Measurements from ENCODE around the gene ABLIM1. TPM values are rescaled to one million over a fixed set of nuclear protein-coding genes. Genes with fewer than 3 reads are reported as not detected.

Gene ABLIM1
- total RNA-seq, 1 experiment from 2014 or later = 274 TPM

- ChIA-PET POLR2A (no interaction called here), CTCF (interaction anchor here (0.5 kb wide), 1 partner anchor 54 kb away, joined by 3 read pairs; no protein-coding TSS in a partner anchor)
- H3K4me1 ChIP-seq (ENCODE audit: control insufficient read depth, insufficient read depth, low read length) = peaks cover 89% of the 10 kb centered on the region
- DNase-seq (ENCODE audit: low read depth, low spot score) = no peak
- no peaks in the 10 kb centered on the region for H3K9me3 ChIP-seq (ENCODE audit: control insufficient read depth, insufficient read depth, low read depth, low read length)
- TF ChIP-seq REST (IDR thresholded peaks at IDR 0.05; ENCODE audit: insufficient read depth in 1 of 2, low read depth in 2 of 2, low read length in 1 of 2) = no peak
- no peak for TF ChIP-seq CTCF (IDR thresholded peaks at IDR 0.05)
- TF ChIP-seq SIN3A (IDR thresholded peaks at IDR 0.05; ENCODE audit: borderline replicate concordance, insufficient read depth, low read depth, low read length) = no peak
- TF ChIP-seq POLR2AphosphoS5 (IDR thresholded peaks at IDR 0.05; ENCODE audit: low read depth, low read length) = no peak
- TF ChIP-seq TCF7L2 (IDR thresholded peaks at IDR 0.05; ENCODE audit: low read depth, low read length) = peak; percentile 86
- no TSS peak for BruUV-seq (replicated peaks)
- peak; percentile 54 for ATAC-seq
- in situ Hi-C loops (cut with HindIII; ENCODE audit: low pct_unique_long_range_greater_than_20kb, low sequenced_read_pairs) = no loop called here
- H3K36me3 ChIP-seq (ENCODE audit: control insufficient read depth, insufficient read depth, low read length) = no peaks in the 10 kb centered on the region
- no peak overlapping the region for H3K4me3 ChIP-seq (ENCODE audit: low read depth in 2 of 2, low read length in 2 of 2)
- peak overlapping the region; percentile 96 for H3K27ac ChIP-seq (ENCODE audit: low read length)
- no peaks in the 10 kb centered on the region for H3K27me3 ChIP-seq (ENCODE audit: control insufficient read depth, insufficient read depth, low read length)
- intact Hi-C loops (cut with micrococcal nuclease; ENCODE audit: unreplicated experiment) = loop anchor here (10.0 kb wide), 1 partner anchor 164 kb away; no protein-coding TSS in a partner anchor
Observed at GRCh38 chr10:114638821-114639625, 19.1 kb downstream of the ABLIM1 start.

- CTCF ChIA-PET = no interaction called here
Observed at GRCh38 chr10:114635797-114636550, 22.1 kb downstream of the ABLIM1 start.

More at GRCh38 chr10:114635797-114636550, 22.1 kb downstream of the ABLIM1 start:
- no peaks in the 10 kb centered on the region for H3K27me3 ChIP-seq (ENCODE audit: control insufficient read depth, insufficient read depth, low read length)
- BruUV-seq (replicated peaks) = no TSS peak
- TF ChIP-seq CTCF (IDR thresholded peaks at IDR 0.05) = peak; percentile 63
- TF ChIP-seq TCF7L2 (IDR thresholded peaks at IDR 0.05; ENCODE audit: low read depth, low read length) = no peak
- TF ChIP-seq SIN3A (IDR thresholded peaks at IDR 0.05; ENCODE audit: borderline replicate concordance, insufficient read depth, low read depth, low read length) = no peak
- no peak for TF ChIP-seq REST (IDR thresholded peaks at IDR 0.05; ENCODE audit: insufficient read depth in 1 of 2, low read depth in 2 of 2, low read length in 1 of 2)
- peak; percentile 45; the same call in 1 of the 2 replicates for TF ChIP-seq POLR2AphosphoS5 (IDR thresholded peaks at IDR 0.05; ENCODE audit: low read depth, low read length)
- H3K9me3 ChIP-seq (ENCODE audit: control insufficient read depth, insufficient read depth, low read depth, low read length) = no peaks in the 10 kb centered on the region
- POLR2A ChIA-PET = interaction anchor here (1.2 to 2.1 kb wide), 2 partner anchors 12 to 39 kb away, joined by 3 to 6 read pairs; no protein-coding TSS in a partner anchor
- intact Hi-C loops (cut with micrococcal nuclease; ENCODE audit: unreplicated experiment) (loop anchor here (10.0 kb wide), 1 partner anchor 161 kb away; no protein-coding TSS in a partner anchor), in situ Hi-C loops (cut with HindIII; ENCODE audit: low pct_unique_long_range_greater_than_20kb, low sequenced_read_pairs) (no loop called here)
- peak overlapping the region; percentile 96 for H3K27ac ChIP-seq (ENCODE audit: low read length)
- H3K4me3 ChIP-seq (ENCODE audit: low read depth in 2 of 2, low read length in 2 of 2) = 0 out of 4 replicates have a peak overlapping the region, but pooled peaks of 1 of the 2 experiments have one; percentile 48
- H3K36me3 ChIP-seq (ENCODE audit: control insufficient read depth, insufficient read depth, low read length) = no peaks in the 10 kb centered on the region
- DNase-seq (ENCODE audit: low read depth, low spot score) (no peak), ATAC-seq (peak; percentile 8; the same call in 1 of the 2 replicates)
- peaks cover 81% of the 10 kb centered on the region for H3K4me1 ChIP-seq (ENCODE audit: control insufficient read depth, insufficient read depth, low read length)

Data from Panc1 (cell line).